Upper lobe of left lung (tissue), 6 donors: Measurements from ENCODE around the gene CATSPERZ. TPM values are rescaled to one million over a fixed set of nuclear protein-coding genes. Genes with fewer than 3 reads are reported as not detected.

Experiments used
- ATAC-seq, 2 donors: fragments of 200-7000 bp; cut with Tn5 transposase; one replicate each; pipeline ENCODE4 v1.9.1; 2022; ENCODE audit warnings: mild to moderate bottlenecking in 2 of 2, moderate library complexity in 2 of 2; ENCODE audit not compliant: low FRiP score in 2 of 2
- DNase-seq, 2 donors: peaks; one replicate each; pipeline ENCODE4 v3.0.0-alpha.2; 2019 to 2020
- H3K27ac ChIP-seq, 4 donors: fragments of 200-600 bp; sonication (generic); one replicate each; pipeline ENCODE4 v1.5.1; 2016 to 2019
- H3K27me3 ChIP-seq, 4 donors: fragments of 200-600 bp; sonication (generic); one replicate each; pipeline ENCODE4 v1.5.1; 2017 to 2019
- H3K36me3 ChIP-seq, 4 donors: fragments of 200-600 bp; sonication (generic); one replicate each; pipeline ENCODE4 v1.5.1; 2016 to 2019
- H3K4me1 ChIP-seq, 4 donors: fragments of 200-600 bp; sonication (generic); one replicate each; pipeline ENCODE4 v1.5.1; 2018 to 2019
- H3K4me3 ChIP-seq, 4 donors: fragments of 200-600 bp; sonication (generic); one replicate each; pipeline ENCODE4 v1.5.1; 2017 to 2019; ENCODE audit warnings: mild to moderate bottlenecking in 2 of 4, moderate library complexity in 1 of 4
- H3K9me3 ChIP-seq, 4 donors: fragments of 200-600 bp; sonication (generic); one replicate each; pipeline ENCODE4 v1.5.1; 2018 to 2019
- EP300 ChIP-seq, 4 donors: sonication (generic); formaldehyde crosslinking; IDR thresholded peaks; one replicate each; pipeline ENCODE4 v1.5.1; 2017; ENCODE audit warnings: antibody characterized with exemption in 4 of 4, control low read depth in 2 of 4
- POLR2A ChIP-seq, 4 donors: fragments of 450-650 bp; IDR thresholded peaks; one replicate each; pipeline ENCODE4 v1.5.1; 2016 to 2017; ENCODE audit warnings: antibody characterized with exemption in 4 of 4, mild to moderate bottlenecking in 2 of 4
- POLR2AphosphoS5 ChIP-seq, 2 donors: sonication (generic); formaldehyde crosslinking; IDR thresholded peaks; one replicate each; pipeline ENCODE4 v1.5.1; 2017; ENCODE audit warnings: antibody characterized with exemption in 2 of 2
- WGBS, 2 donors: methylation state at CpG; one replicate each; pipeline ENCODE4 v1.1.5; 2017 to 2018; 5-methylcytosine and 5-hydroxymethylcytosine counted together
- total RNA-seq, 6 donors: library from RNA; depleted of rRNA in 4 of 6; stranded (reverse); fragments of >200 nt in 4 of 6; gene quantifications; one replicate each; pipeline versions ENCODE4 v1.1.0 to v1.2.1, GENCODE V29; 2016 to 2021
- TF ChIP-seq, protein P1 (sequence below), 6 experiments: fragments of 450-650 bp in 4 of 6; fragments of 200-600 bp in 2 of 6; sonication (generic) in 2 of 6; IDR thresholded peaks; one replicate each; pipeline ENCODE4 v1.5.1; 2016 to 2019; ENCODE audit warnings: antibody characterized with exemption in 6 of 6
- donor health status: DM: no; HTN: no; CAD: no; lungs with moderate emphysema.
- donor health status: DM: no; HTN: yes; CAD: no; lungs with severe emphysema.

Gene CATSPERZ
- total RNA-seq, 6 donors from 2014 or later = 0.51 to 62.9 (median 2.5) TPM; not detected in 2

DNA sequence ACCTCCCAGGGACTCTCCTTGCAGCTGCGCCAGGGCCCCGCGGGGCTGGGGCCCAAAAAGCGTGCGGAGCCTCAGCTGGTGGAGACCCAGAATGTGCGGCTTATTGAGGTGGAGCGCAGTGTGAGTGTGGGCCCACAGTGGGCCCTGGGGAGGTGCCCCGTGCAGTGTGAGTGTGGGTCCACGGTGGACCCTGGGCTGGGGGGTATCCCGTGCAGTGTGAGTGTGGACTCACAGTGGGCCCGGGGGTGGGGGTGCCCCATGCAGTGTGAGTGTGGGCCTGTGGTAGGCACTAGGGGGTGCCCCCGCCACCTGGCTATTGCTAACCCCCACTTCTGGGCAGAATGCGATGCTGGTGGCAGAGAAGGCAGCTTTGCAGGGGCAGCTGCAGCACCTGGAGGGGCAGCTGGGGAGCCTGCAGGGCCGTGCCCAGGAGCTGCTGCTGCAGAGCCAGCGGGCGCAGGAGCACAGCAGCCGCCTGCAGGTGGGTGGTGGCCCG lies 51.0 kb downstream of the CATSPERZ start:
- TF ChIP-seq POLR2A (IDR thresholded peaks at IDR 0.05) (no peak), POLR2AphosphoS5 (IDR thresholded peaks at IDR 0.05) (no peak), EP300 (IDR thresholded peaks at IDR 0.05) (no peak)
- TF ChIP-seq, protein P1, sequence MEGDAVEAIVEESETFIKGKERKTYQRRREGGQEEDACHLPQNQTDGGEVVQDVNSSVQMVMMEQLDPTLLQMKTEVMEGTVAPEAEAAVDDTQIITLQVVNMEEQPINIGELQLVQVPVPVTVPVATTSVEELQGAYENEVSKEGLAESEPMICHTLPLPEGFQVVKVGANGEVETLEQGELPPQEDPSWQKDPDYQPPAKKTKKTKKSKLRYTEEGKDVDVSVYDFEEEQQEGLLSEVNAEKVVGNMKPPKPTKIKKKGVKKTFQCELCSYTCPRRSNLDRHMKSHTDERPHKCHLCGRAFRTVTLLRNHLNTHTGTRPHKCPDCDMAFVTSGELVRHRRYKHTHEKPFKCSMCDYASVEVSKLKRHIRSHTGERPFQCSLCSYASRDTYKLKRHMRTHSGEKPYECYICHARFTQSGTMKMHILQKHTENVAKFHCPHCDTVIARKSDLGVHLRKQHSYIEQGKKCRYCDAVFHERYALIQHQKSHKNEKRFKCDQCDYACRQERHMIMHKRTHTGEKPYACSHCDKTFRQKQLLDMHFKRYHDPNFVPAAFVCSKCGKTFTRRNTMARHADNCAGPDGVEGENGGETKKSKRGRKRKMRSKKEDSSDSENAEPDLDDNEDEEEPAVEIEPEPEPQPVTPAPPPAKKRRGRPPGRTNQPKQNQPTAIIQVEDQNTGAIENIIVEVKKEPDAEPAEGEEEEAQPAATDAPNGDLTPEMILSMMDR (IDR thresholded peaks at IDR 0.05) = no peak
- 93 to 96% methylated on average over 5 to 15 of the region's 18 CpGs for WGBS, 2 donors

DNA sequence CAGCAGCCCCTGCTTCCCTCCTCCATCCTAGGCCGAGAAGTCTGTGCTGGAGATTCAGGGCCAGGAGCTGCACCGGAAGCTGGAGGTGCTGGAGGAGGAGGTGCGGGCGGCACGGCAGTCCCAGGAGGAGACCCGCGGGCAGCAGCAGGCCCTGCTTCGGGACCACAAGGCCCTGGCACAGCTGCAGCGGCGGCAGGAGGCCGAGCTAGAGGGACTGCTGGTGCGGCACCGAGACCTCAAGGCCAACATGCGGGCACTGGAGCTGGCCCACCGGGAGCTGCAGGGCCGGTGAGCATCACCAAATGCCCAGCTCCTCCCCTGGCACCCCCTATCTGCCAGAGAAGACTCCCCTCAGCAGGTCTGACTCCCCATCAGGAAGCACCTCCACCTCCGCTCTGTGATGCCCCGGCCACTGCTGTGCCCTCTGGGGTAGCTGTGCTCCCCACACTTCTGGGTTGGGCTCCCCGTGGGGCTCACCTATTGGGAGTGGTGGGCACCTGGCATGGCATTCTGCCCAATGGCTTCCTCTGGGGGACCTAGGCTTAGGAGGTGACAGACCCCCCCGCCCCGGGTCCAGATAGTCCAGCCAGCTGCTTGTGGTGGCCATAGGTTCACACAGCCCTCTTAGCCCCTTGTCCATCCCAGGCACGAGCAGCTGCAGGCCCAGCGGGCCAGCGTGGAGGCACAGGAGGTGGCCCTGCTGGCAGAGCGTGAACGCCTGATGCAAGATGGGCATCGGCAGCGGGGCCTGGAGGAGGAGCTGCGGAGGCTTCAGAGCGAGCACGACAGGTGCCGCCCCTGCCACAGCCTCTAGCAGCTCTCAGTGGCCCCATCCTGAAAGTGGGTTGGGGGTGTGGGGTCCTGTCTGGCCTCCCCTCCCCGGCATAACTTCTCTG lies 52.2 kb downstream of the CATSPERZ start:
- DNase-seq (peak in 1 of 2 donors; percentile 77), ATAC-seq (no peak)
- Histone ChIP-seq H3K27me3 (no peaks in the 10 kb centered on the region), H3K27ac (no peak overlapping the region), H3K9me3 (no peaks in the 10 kb centered on the region), H3K4me1 (peaks cover 7 to 18% (median 10%) of the 10 kb centered on the region in 4 donors), H3K4me3 (no peak overlapping the region), H3K36me3 (peaks cover 0 to 14% (median 2%) of the 10 kb centered on the region in 4 donors)
- TF ChIP-seq, protein P1 (IDR thresholded peaks at IDR 0.05) = no peak
- TF ChIP-seq POLR2AphosphoS5 (IDR thresholded peaks at IDR 0.05) = no peak
- 91% methylated on average over 17 to 29 of the region's 33 CpGs for WGBS, 2 donors

More for the DNA sequence above, 51.0 kb downstream of the CATSPERZ start:
- DNase-seq = peak in 1 of 2 donors; percentile 67
- H3K36me3 ChIP-seq = peaks cover 0 to 14% (median 2%) of the 10 kb centered on the region in 4 donors
- no peak overlapping the region for H3K27ac ChIP-seq
- H3K27me3 ChIP-seq = no peaks in the 10 kb centered on the region
- H3K4me1 ChIP-seq = peaks cover 7 to 13% (median 10%) of the 10 kb centered on the region in 4 donors
- no peaks in the 10 kb centered on the region for H3K9me3 ChIP-seq
- H3K4me3 ChIP-seq = no peak overlapping the region
- no peak for ATAC-seq

DNA sequence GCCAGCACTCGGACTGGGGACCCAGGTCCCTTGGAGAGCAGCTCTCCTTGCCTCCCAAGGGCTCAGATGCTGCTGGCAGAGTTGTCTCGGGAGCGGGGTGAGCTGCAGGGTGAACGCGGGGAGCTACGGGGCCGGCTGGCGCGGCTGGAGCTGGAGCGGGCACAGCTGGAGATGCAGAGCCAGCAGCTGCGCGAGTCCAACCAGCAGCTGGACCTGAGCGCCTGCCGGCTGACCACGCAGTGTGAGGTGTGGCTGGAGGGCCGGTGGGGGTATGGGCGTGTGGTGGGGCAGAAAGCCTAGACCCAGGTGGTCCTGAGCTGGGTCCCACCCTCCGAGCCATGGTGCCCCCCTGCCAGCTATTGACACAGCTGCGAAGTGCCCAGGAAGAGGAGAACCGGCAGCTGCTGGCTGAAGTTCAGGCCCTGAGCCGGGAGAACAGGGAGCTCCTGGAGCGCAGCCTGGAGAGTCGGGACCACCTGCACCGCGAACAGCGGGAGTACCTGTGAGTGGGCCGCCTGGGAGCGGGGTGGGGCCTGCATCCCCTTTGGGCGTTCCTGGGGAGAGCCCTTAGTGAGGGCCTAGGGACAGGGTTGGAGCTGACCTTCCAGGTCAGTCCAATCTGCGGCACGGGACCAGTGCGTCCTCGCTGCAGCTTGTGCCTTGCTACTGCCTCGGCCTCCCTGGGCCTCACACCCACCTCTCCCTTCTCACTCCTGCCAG lies 53.0 kb downstream of the CATSPERZ start:
- DNase-seq (peak in 1 of 2 donors; percentile 75), ATAC-seq (no peak)
- no peaks in the 10 kb centered on the region for H3K27me3 ChIP-seq
- H3K36me3 ChIP-seq = peaks cover 0 to 14% (median 2%) of the 10 kb centered on the region in 4 donors
- WGBS, 2 donors = 79 to 84% methylated on average over 13 to 33 of the region's 34 CpGs
- no peak overlapping the region for H3K27ac ChIP-seq
- no peaks in the 10 kb centered on the region for H3K9me3 ChIP-seq
- no peak overlapping the region for H3K4me3 ChIP-seq
- peaks cover 14 to 26% (median 18%) of the 10 kb centered on the region in 4 donors for H3K4me1 ChIP-seq
- no peak for TF ChIP-seq POLR2A (IDR thresholded peaks at IDR 0.05)
- no peak for TF ChIP-seq EP300 (IDR thresholded peaks at IDR 0.05)
- TF ChIP-seq, protein P1 (IDR thresholded peaks at IDR 0.05) = no peak
- no peak for TF ChIP-seq POLR2AphosphoS5 (IDR thresholded peaks at IDR 0.05)

DNA sequence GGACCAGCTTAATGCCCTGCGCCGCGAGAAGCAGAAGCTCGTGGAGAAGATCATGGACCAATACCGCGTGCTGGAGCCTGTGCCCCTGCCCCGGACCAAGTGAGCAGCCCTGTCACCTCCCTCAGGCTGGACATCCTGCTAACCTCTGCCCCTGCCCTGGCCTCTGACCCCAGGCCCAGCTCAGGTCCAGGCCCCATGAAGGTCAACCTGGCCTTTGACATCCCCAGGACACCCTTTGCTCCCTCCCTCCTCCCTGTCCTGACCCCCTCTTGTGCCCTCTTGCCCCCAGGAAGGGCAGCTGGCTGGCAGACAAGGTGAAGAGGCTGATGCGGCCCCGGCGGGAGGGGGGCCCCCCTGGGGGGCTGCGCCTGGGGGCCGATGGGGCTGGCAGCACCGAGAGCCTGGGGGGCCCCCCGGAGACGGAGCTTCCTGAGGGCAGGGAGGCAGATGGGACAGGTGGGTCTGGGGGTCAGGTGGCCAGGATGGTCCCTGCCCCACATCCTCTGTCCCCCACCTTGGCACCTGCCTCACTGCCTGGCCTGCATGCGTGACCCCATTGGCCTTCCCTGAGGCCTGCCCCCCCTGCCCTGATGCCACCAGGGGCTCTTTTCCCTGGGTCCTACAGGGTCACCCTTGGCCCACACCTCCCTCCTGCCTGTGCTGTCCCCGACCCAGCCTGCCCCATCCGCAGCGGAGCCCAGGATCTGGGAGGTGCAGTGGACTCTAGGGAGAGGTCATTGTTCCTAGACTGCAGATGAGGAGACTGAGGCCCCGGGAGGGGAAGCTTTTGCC lies 53.8 kb downstream of the CATSPERZ start:
- H3K27ac ChIP-seq = no peak overlapping the region
- H3K4me3 ChIP-seq = no peak overlapping the region
- H3K36me3 ChIP-seq = peaks cover 0 to 14% (median 2%) of the 10 kb centered on the region in 4 donors
- ATAC-seq (no peak), DNase-seq (peak in 1 of 2 donors; percentile 56)
- H3K9me3 ChIP-seq = no peaks in the 10 kb centered on the region
- WGBS, 2 donors = 80 to 86% methylated on average over 14 to 20 of the region's 20 CpGs
- no peaks in the 10 kb centered on the region for H3K27me3 ChIP-seq
- TF ChIP-seq POLR2AphosphoS5 (IDR thresholded peaks at IDR 0.05) (no peak), EP300 (IDR thresholded peaks at IDR 0.05) (no peak), POLR2A (IDR thresholded peaks at IDR 0.05) (no peak)
- TF ChIP-seq, protein P1 (IDR thresholded peaks at IDR 0.05) = no peak
- H3K4me1 ChIP-seq = peaks cover 20 to 33% (median 24%) of the 10 kb centered on the region in 4 donors
